AG04449 (cell line): ENCODE measurements around the gene PHF12.
A peak's percentile ranks its signal among the peaks of the same experiment; 100 is the strongest.

Experiments used
- CTCF ChIA-PET: fragments of 350-600 bp; formaldehyde crosslinking; extraction: SDS; loops from one replicate; lab custom pipeline; 2021; ENCODE audit warnings: antibody characterized with exemption; lab: Yijun Ruan, JAX
- POLR2A ChIA-PET: fragments of 400-600, 350-600 bp; formaldehyde crosslinking; extraction: SDS; loops from one replicate; lab custom pipeline; 2020; ENCODE audit warnings: antibody characterized with exemption, inconsistent platforms; lab: Yijun Ruan, JAX
- DNase-seq: peaks from one replicate; pipeline ENCODE4 v3.0.0-alpha.2; 2010; ENCODE audit warnings: low read depth, low spot score
- H3K4me3 ChIP-seq: 2 replicates; pipeline ENCODE4 v1.5.1; 2011; ENCODE audit warnings: low read depth, mild to moderate bottlenecking, control low read depth, low read length
- CTCF ChIP-seq: IDR thresholded peaks from one replicate; pipeline ENCODE4 v1.5.1; 2011; ENCODE audit warnings: mild to moderate bottlenecking, moderate library complexity, low read length, control low read depth, inconsistent platforms; ENCODE audit not compliant: insufficient read depth; ENCODE audit errors: missing control alignments

PHF12 gene

GRCh38 chr17:28860363-28860808 is 90.9 kb downstream of the PHF12 start:
- POLR2A ChIA-PET: no interaction called here
- no peak for TF ChIP-seq CTCF
- CTCF ChIA-PET: interaction anchor here (1.4 kb wide), 1 partner anchor 9 kb away, joined by 3 read pairs; no protein-coding TSS in a partner anchor
- DNase-seq: no peak
- H3K4me3 ChIP-seq: no peak overlapping the region

- no peak overlapping the region for H3K4me3 ChIP-seq
- ChIA-PET CTCF (interaction anchor here (1.2 to 1.4 kb wide), 2 partner anchors 10 to 31 kb away, joined by 3 to 7 read pairs; no protein-coding TSS in a partner anchor), POLR2A (no interaction called here)
- TF ChIP-seq CTCF: no peak
- DNase-seq: no peak
Measured at GRCh38 chr17:28858801-28859355, 92.4 kb downstream of the PHF12 start.

GRCh38 chr17:28857905-28858800 is 93.2 kb downstream of the PHF12 start:
- H3K4me3 ChIP-seq: no peak overlapping the region
- CTCF ChIA-PET: interaction anchor here (0.9 to 1.4 kb wide), 3 partner anchors 9 to 31 kb away, joined by 3 to 7 read pairs (median 3); no protein-coding TSS in a partner anchor
- no peak for DNase-seq
- no peak for TF ChIP-seq CTCF
- POLR2A ChIA-PET: no interaction called here

- no peak for TF ChIP-seq CTCF
- DNase-seq: no peak
- H3K4me3 ChIP-seq: no peak overlapping the region
- CTCF ChIA-PET: interaction anchor here (0.6 to 2.1 kb wide), 4 partner anchors 10 to 130 kb away, joined by 3 to 6 read pairs (median 4); partner anchors contain the start of genes DHRS13 and TLCD1
- POLR2A ChIA-PET: no interaction called here
Measured at GRCh38 chr17:28856028-28856574, 95.2 kb downstream of the PHF12 start.

- ChIA-PET CTCF (interaction anchor here (1.0 to 2.1 kb wide), 3 partner anchors 10 to 129 kb away, joined by 3 to 6 read pairs (median 4); partner anchors contain the start of genes DHRS13 and TLCD1), POLR2A (no interaction called here)
Measured at GRCh38 chr17:28855336-28855679, 96.0 kb downstream of the PHF12 start.

More at GRCh38 chr17:28855336-28855679, 96.0 kb downstream of the PHF12 start:
- no peak for TF ChIP-seq CTCF
- no peak for DNase-seq
- H3K4me3 ChIP-seq: peak overlapping the region; percentile 91
